Osteoblast (primary cell): ENCODE results near the gene DDX10. TPM values are rescaled to one million over a fixed set of nuclear protein-coding genes. Genes with fewer than 3 reads are reported as not detected.
"Not testable (repeated sequence)": the region's sequence is repeated elsewhere in the genome, so short reads cannot be mapped to it uniquely, and the experiment has no call there.

Experiments
- DNase-seq: peaks from one replicate; pipeline ENCODE4 v3.0.0; 2011; ENCODE audit warnings: low spot score, mixed read lengths; ENCODE audit not compliant: insufficient read length; ENCODE audit errors: missing footprints
- H2AFZ ChIP-seq: 2 replicates; pipeline ENCODE4 v1.6.0; 2011; ENCODE audit warnings: mild to moderate bottlenecking, low read length
- H3K27ac ChIP-seq: 2 replicates; pipeline ENCODE4 v1.5.1; 2011; ENCODE audit warnings: mild to moderate bottlenecking, low read depth, low read length, moderate library complexity
- H3K27me3 ChIP-seq: 2 replicates; pipeline ENCODE4 v1.6.0; 2012; ENCODE audit warnings: mild to moderate bottlenecking, control low read depth, inconsistent platforms, low read length, moderate library complexity; ENCODE audit not compliant: insufficient read depth
- H3K36me3 ChIP-seq: 2 replicates; pipeline ENCODE4 v1.5.1; 2011; ENCODE audit warnings: mild to moderate bottlenecking, low read length, control low read depth, moderate library complexity; ENCODE audit not compliant: insufficient read depth
- H3K4me1 ChIP-seq: 2 replicates; pipeline ENCODE4 v1.5.1; 2011; ENCODE audit warnings: mild to moderate bottlenecking, low read length, control low read depth, moderate library complexity; ENCODE audit not compliant: insufficient read depth
- H3K4me2 ChIP-seq: 2 replicates; pipeline ENCODE4 v1.6.0; 2011; ENCODE audit warnings: mild to moderate bottlenecking, low read length; ENCODE audit not compliant: insufficient read depth
- H3K4me3 ChIP-seq: fragments of 200-600 bp; sonication (generic); 3 replicates; pipeline ENCODE4 v1.5.1; 2012; ENCODE audit warnings: mild to moderate bottlenecking, low read length, inconsistent platforms; ENCODE audit not compliant: insufficient read depth
- H3K79me2 ChIP-seq: 2 replicates; pipeline ENCODE4 v1.6.0; 2012; ENCODE audit warnings: mild to moderate bottlenecking, low read length, control low read depth, inconsistent platforms; ENCODE audit not compliant: insufficient read depth
- H3K9me3 ChIP-seq: 2 replicates; pipeline ENCODE4 v1.5.1; 2011; ENCODE audit warnings: low read depth, low read length, control low read depth
- H4K20me1 ChIP-seq: 2 replicates; pipeline ENCODE4 v1.6.0; 2012; ENCODE audit warnings: mild to moderate bottlenecking, low read length, control low read depth; ENCODE audit not compliant: insufficient read depth
- total RNA-seq: library from RNA; depleted of rRNA; stranded (reverse); fragments of >200 nt; gene quantifications from 2 replicates; pipeline ENCODE4 v1.2.3, GENCODE V29; 2012
- TF ChIP-seq, protein P1 (sequence below): IDR thresholded peaks from 2 replicates; pipeline ENCODE4 v1.5.1; 2011; ENCODE audit warnings: mild to moderate bottlenecking, low read depth, low read length, moderate library complexity; ENCODE audit errors: extremely low read depth

The DDX10 gene
- total RNA-seq, 1 donor = 16.6 TPM

DNA sequence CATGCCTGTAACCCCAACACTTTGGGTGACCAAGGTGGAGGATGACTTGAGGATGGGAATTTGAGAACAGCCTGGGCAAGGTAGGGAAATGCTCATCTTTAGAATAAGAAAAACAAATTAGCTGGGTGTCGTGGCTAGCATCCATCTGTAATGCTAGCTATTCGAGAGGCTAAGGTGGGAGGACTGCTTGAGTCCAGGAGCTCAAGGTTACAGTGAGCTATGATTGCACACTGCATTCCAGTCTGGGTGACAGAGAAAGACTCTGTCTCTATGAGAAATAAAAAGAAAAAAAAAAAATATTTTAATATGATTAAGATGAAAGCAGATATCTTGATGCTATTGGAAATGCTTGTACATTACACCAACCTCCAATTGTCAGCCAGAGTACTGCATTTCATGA lies 28.6 kb upstream of the DDX10 start:
- Histone ChIP-seq H3K27me3 (peaks cover 15% of the 10 kb centered on the region), H3K4me1 (no peaks in the 10 kb centered on the region), H3K4me3 (no peak overlapping the region), H2AFZ (no peak overlapping the region), H3K36me3 (no peaks in the 10 kb centered on the region), H3K9me3 (no peaks in the 10 kb centered on the region), H3K4me2 (no peak overlapping the region), H3K27ac (no peak overlapping the region), H3K79me2 (no peaks in the 10 kb centered on the region), H4K20me1 (no peaks in the 10 kb centered on the region)
- DNase-seq = no peak
- TF ChIP-seq, protein P1, sequence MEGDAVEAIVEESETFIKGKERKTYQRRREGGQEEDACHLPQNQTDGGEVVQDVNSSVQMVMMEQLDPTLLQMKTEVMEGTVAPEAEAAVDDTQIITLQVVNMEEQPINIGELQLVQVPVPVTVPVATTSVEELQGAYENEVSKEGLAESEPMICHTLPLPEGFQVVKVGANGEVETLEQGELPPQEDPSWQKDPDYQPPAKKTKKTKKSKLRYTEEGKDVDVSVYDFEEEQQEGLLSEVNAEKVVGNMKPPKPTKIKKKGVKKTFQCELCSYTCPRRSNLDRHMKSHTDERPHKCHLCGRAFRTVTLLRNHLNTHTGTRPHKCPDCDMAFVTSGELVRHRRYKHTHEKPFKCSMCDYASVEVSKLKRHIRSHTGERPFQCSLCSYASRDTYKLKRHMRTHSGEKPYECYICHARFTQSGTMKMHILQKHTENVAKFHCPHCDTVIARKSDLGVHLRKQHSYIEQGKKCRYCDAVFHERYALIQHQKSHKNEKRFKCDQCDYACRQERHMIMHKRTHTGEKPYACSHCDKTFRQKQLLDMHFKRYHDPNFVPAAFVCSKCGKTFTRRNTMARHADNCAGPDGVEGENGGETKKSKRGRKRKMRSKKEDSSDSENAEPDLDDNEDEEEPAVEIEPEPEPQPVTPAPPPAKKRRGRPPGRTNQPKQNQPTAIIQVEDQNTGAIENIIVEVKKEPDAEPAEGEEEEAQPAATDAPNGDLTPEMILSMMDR = no peak

- Histone ChIP-seq H3K27ac (no peak overlapping the region), H4K20me1 (no peaks in the 10 kb centered on the region), H3K79me2 (no peaks in the 10 kb centered on the region), H3K36me3 (no peaks in the 10 kb centered on the region), H3K9me3 (no peaks in the 10 kb centered on the region), H3K27me3 (peaks cover 15% of the 10 kb centered on the region), H3K4me1 (no peaks in the 10 kb centered on the region), H2AFZ (no peak overlapping the region), H3K4me3 (no peak overlapping the region), H3K4me2 (no peak overlapping the region)
- no peak for DNase-seq
- TF ChIP-seq, protein P1 = no peak
Observed at GRCh38 chr11:108639146-108639545, 25.7 kb upstream of the DDX10 start.

DNA sequence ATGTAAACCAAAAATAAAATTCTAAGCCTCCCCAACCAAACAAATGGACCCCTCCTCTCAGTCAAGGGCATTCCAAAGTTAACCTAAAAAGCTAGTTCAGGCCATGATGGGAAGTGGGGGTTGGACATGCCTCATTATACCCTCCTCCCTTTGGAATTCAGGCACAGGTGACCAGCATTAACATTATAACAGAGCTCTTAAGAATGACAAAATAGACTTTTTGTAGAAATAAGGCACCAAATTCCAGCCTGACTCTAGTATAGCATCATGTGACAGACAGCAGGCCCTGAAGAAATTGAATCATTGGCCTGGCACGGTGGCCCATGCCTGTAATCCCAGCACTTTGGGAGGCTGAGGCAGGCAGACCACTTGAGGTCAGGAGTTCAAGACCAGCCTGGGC lies 23.1 kb upstream of the DDX10 start:
- H3K9me3 ChIP-seq, DNase-seq, H3K36me3 ChIP-seq: not testable (repeated sequence)

GRCh38 chr11:108643974-108644373 lies 20.9 kb upstream of the DDX10 start:
- no peaks in the 10 kb centered on the region for H3K9me3 ChIP-seq
- H2AFZ ChIP-seq = no peak overlapping the region
- H3K4me1 ChIP-seq = peaks cover 10% of the 10 kb centered on the region
- H3K4me2 ChIP-seq = no peak overlapping the region
- TF ChIP-seq, protein P1 = no peak
- H3K36me3 ChIP-seq = no peaks in the 10 kb centered on the region
- no peaks in the 10 kb centered on the region for H4K20me1 ChIP-seq
- H3K79me2 ChIP-seq = no peaks in the 10 kb centered on the region
- no peak for DNase-seq
- no peak overlapping the region for H3K27ac ChIP-seq
- H3K27me3 ChIP-seq = peaks cover 3% of the 10 kb centered on the region
- H3K4me3 ChIP-seq = no peak overlapping the region

More for the DNA sequence above, 23.1 kb upstream of the DDX10 start:
- peaks cover 15% of the 10 kb centered on the region for H3K27me3 ChIP-seq
- H3K79me2 ChIP-seq, H3K4me2 ChIP-seq, H3K27ac ChIP-seq, H2AFZ ChIP-seq, H3K4me1 ChIP-seq, H3K4me3 ChIP-seq, H4K20me1 ChIP-seq: not testable (repeated sequence)
